Measurements from ENCODE around the gene HNF1B.

DNA sequence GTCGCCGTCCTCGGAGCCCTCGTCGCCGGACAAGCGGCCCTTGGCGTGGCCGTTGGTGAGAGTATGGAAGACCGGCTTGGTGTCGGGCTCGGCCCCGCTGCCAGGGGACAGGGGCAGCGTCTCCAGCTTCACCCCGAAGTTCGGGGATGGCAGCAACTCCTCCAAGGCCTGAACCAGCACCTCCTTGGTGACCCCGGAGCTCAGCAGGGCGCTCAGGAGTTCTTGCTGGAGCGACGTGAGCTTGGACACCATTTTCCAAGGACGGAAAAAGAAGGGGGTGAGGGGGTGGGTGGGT is 279 bp downstream of the HNF1B start:
- no peak for TF ChIP-seq CTCF (IDR thresholded peaks at IDR 0.05)
- TF ChIP-seq POLR2A (IDR thresholded peaks at IDR 0.05) = no peak

All from lower leg skin (tissue), 3 donors.